Measurements from ENCODE around the gene ZNF584.

ZNF584 gene

DNA sequence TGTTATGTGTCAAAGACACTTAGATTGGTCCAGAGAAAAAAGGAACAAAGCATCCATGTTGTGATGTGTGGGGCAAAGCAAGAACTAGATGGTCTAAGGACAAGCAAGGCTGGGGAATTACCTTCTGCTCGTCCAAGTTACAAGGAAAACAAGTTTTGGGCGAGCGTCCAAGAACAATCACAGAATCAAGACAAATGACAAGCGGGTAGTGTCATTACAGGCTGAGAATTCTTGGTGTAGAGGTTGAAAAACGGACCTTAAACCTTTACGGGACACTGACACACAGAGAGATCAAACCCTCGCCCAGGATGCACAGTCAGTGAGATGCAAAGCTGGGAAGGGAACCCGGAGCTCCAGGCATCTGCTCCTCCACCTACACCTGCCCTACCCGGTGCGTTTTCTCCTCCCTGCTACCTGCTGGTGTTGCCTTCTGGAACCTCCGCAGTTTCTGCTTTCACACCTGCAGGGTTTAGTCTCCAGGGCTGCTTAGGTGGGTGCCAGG is 42.5 kb downstream of the ZNF584 start:
- DNase-seq (ENCODE audit: low read depth, low spot score), result no peak
- ChIA-PET POLR2A (no interaction called here), CTCF (interaction anchor here (1.3 kb wide), 1 partner anchor 9 kb away, joined by 3 read pairs; no protein-coding TSS in a partner anchor)

DNA sequence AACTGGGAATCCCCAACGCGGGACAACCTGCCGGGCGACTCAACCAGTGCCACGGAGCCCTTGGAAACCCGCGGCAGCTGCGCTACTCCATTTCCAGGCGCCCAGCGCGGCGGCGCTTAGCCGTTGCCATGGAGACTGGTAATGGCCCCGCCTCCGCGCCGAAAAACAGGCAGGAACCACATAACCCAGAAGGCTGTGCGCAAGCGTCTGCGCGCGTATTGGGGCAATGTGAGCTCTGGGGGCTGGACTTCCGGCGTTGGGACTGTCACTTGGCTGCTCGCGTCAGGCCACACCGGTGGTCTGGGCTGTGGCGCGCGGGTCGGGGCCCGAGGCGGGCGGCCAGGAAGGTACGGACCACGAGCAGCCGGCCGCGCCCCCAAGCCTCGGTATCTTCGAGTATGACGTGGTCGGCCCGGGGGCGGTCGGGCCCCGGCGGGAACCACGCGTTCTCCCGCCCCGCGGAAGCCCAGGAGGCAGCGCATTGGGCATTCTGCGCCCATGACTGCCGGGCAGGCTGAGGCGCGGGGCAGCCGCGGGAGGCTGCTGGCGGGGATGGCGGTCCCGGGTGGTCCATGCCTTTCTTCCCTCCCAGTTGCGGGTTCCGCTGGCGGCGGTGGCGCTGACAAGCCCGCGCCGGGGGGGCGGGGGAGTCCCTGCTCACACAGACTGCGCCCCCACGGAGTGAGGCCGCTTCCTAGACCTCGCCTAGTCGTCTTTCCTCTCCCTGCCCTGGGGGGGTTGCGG is 43.1 kb downstream of the ZNF584 start, which contains the start of gene ZNF324B:
ZNF324B (plus strand) TSS at position 265 of the 744 bp plus-strand sequence. CDS start 2,080 bp downstream, outside the sequence.
- peak within 1 kb of the TSS; percentile 71 for H3K4me3 ChIP-seq (ENCODE audit: low read depth, low read length)
- TF ChIP-seq, protein P1, sequence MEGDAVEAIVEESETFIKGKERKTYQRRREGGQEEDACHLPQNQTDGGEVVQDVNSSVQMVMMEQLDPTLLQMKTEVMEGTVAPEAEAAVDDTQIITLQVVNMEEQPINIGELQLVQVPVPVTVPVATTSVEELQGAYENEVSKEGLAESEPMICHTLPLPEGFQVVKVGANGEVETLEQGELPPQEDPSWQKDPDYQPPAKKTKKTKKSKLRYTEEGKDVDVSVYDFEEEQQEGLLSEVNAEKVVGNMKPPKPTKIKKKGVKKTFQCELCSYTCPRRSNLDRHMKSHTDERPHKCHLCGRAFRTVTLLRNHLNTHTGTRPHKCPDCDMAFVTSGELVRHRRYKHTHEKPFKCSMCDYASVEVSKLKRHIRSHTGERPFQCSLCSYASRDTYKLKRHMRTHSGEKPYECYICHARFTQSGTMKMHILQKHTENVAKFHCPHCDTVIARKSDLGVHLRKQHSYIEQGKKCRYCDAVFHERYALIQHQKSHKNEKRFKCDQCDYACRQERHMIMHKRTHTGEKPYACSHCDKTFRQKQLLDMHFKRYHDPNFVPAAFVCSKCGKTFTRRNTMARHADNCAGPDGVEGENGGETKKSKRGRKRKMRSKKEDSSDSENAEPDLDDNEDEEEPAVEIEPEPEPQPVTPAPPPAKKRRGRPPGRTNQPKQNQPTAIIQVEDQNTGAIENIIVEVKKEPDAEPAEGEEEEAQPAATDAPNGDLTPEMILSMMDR (IDR thresholded peaks at IDR 0.05; ENCODE audit: insufficient read depth, low read length, missing control alignments), result no peak
- DNase-seq (ENCODE audit: low read depth, low spot score), result peak; percentile 57
- ChIA-PET CTCF (interaction anchor here (1.0 to 1.3 kb wide), 2 partner anchors 8 to 17 kb away, joined by 3 read pairs; no protein-coding TSS in a partner anchor), POLR2A (no interaction called here)

More for the DNA sequence above, 42.5 kb downstream of the ZNF584 start:
- TF ChIP-seq, protein P1 (IDR thresholded peaks at IDR 0.05; ENCODE audit: insufficient read depth, low read length, missing control alignments), result no peak
- H3K4me3 ChIP-seq (ENCODE audit: low read depth, low read length), result peak overlapping the region; percentile 71

DNA sequence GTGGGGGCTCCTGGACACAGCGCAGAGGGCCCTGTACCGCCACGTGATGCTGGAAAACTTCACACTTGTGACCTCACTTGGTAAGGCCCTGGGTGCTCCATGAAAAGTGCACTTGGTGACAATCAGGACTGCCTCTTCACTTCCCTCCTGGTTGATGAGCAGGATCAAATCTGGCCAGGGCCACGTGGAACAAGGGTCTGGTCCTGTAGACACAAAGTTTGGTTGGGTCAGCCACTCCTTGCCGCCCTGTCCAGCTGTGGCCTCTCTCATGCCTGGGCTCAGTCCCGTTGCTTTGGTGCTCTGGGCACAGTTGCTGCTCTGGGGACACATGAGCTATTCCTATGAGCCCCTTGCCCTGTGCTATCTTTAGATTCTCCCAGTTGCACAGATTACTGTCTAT is 45.3 kb downstream of the ZNF584 start:
- TF ChIP-seq, protein P1 (IDR thresholded peaks at IDR 0.05; ENCODE audit: insufficient read depth, low read length, missing control alignments), result no peak
- ChIA-PET CTCF (no interaction called here), POLR2A (no interaction called here)
- H3K4me3 ChIP-seq (ENCODE audit: low read depth, low read length), result no peak overlapping the region
- DNase-seq (ENCODE audit: low read depth, low spot score), result no peak

DNA sequence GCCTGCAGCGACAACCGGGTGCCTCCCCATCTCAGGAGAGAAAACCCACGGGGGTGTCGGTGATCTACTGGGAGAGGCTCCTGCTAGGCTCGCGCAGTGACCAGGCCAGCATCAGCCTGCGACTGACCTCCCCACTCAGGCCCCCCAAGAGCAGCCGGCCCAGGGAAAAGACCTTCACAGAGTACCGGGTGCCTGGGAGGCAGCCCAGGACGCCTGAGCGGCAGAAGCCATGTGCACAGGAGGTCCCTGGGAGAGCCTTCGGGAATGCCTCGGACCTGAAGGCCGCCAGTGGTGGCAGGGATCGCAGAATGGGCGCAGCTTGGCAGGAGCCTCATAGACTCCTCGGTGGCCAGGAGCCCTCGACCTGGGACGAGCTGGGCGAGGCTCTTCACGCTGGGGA is 46.9 kb downstream of the ZNF584 start:
- no peak for DNase-seq (ENCODE audit: low read depth, low spot score)
- TF ChIP-seq, protein P1 (IDR thresholded peaks at IDR 0.05; ENCODE audit: insufficient read depth, low read length, missing control alignments), result no peak
- H3K4me3 ChIP-seq (ENCODE audit: low read depth, low read length), result no peak overlapping the region
- CTCF ChIA-PET, result no interaction called here
- POLR2A ChIA-PET, result no interaction called here

DNA sequence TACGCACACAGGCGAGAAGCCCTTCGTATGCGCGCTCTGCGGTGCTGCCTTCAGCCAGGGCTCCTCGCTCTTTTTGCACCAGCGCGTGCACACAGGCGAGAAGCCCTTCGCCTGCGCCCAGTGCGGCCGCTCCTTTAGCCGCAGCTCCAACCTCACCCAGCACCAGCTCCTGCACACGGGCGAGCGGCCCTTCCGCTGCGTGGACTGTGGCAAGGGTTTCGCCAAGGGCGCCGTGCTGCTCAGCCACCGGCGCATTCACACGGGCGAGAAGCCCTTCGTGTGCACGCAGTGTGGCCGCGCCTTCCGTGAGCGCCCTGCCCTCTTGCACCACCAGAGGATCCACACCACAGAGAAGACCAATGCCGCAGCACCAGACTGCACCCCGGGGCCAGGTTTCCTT is 47.7 kb downstream of the ZNF584 start:
- POLR2A ChIA-PET, result no interaction called here
- no peak overlapping the region for H3K4me3 ChIP-seq (ENCODE audit: low read depth, low read length)
- DNase-seq (ENCODE audit: low read depth, low spot score), result no peak
- CTCF ChIA-PET, result no interaction called here
- TF ChIP-seq, protein P1 (IDR thresholded peaks at IDR 0.05; ENCODE audit: insufficient read depth, low read length, missing control alignments), result no peak

DNA sequence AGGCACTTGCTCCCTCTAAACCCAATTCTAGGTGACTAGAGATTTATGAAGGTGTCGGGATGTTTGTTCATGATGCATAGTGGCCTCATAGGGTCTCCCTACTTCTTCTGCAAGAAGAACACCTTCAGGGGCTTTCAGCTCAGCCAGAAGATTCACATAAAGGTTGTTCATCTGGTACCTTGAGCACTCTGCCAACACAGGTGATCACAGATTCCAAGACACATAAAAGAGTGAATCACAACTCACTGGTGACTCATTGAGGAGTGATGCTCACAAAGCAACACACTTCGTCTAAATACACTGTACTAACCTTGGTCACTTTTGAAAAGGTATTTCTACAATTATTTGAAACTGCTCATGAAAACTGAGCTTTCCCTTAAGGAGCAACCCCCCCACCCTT is 51.6 kb downstream of the ZNF584 start:
- CTCF ChIA-PET, result interaction anchor here (0.8 to 1.5 kb wide), 2 partner anchors 9 to 60 kb away, joined by 3 read pairs; partner anchors contain the start of gene ZNF324B
- POLR2A ChIA-PET, result no interaction called here
- TF ChIP-seq, protein P1 (IDR thresholded peaks at IDR 0.05; ENCODE audit: insufficient read depth, low read length, missing control alignments), result no peak
- H3K4me3 ChIP-seq (ENCODE audit: low read depth, low read length), result no peak overlapping the region
- DNase-seq (ENCODE audit: low read depth, low spot score), result no peak

All from AG04449 (cell line).